A673 (cell line): ENCODE data around the gene DPH1. TPM values are rescaled to one million over a fixed set of nuclear protein-coding genes. Genes with fewer than 3 reads are reported as not detected.

Experiments
- BruUV-seq: library from RNA; stranded (reverse); fragments of 400-500 nt; replicated peaks from 2 replicates; lab custom pipeline; 2021; lab: Mats Ljungman, UMichigan
- CTCF ChIA-PET: fragments of 300-600 bp; sonication (Branson Sonifier 250); formaldehyde crosslinking; loops from one replicate; lab custom pipeline; 2022; ENCODE audit warnings: antibody characterized with exemption; lab: Charles Lee
- POLR2A ChIA-PET: fragments of 300-600 bp; sonication (Branson Sonifier 250); formaldehyde crosslinking; loops from one replicate; lab custom pipeline; 2022; ENCODE audit warnings: antibody characterized with exemption; ENCODE audit not compliant: low non-redundant PET; lab: Charles Lee
- DNase-seq: peaks from one replicate; pipeline ENCODE4 v3.0.0-alpha.2; 2015; ENCODE audit warnings: low spot score
- H3K27ac ChIP-seq: fragments of 200-600 bp; sonication (generic); 2 replicates; pipeline ENCODE4 v1.5.1; 2016; ENCODE audit warnings: mixed run types, low read depth, mild to moderate bottlenecking, mixed read lengths, antibody characterized with exemption, low read length; ENCODE audit not compliant: poor library complexity, severe bottlenecking
- H3K27me3 ChIP-seq: fragments of 200-600 bp; sonication (generic); replicated peaks from 2 replicates; pipeline ENCODE4 v1.6.1; 2017; ENCODE audit warnings: mixed run types, low read depth, mild to moderate bottlenecking, mixed read lengths, antibody characterized with exemption, low read length; ENCODE audit not compliant: insufficient read depth, poor library complexity
- H3K36me3 ChIP-seq: fragments of 200-600 bp; sonication (generic); 2 replicates; pipeline ENCODE4 v1.6.1; 2016; ENCODE audit warnings: mixed run types, mild to moderate bottlenecking, mixed read lengths, antibody characterized with exemption, low read length; ENCODE audit not compliant: insufficient read depth, poor library complexity, severe bottlenecking
- H3K4me1 ChIP-seq: fragments of 200-600 bp; sonication (generic); 2 replicates; pipeline ENCODE4 v1.6.1; 2017; ENCODE audit warnings: mixed run types, mild to moderate bottlenecking, mixed read lengths, antibody characterized with exemption, low read length; ENCODE audit not compliant: insufficient read depth, poor library complexity, severe bottlenecking
- H3K4me3 ChIP-seq: fragments of 200-600 bp; sonication (generic); 2 replicates; pipeline ENCODE4 v1.5.1; 2016; ENCODE audit warnings: low read depth, mixed run types, mild to moderate bottlenecking, mixed read lengths, low read length; ENCODE audit not compliant: poor library complexity, severe bottlenecking
- H3K9me3 ChIP-seq: fragments of 200-600 bp; sonication (generic); 2 replicates; pipeline ENCODE4 v1.6.1; 2016; ENCODE audit warnings: mixed run types, low read depth, mild to moderate bottlenecking, mixed read lengths, antibody characterized with exemption, low read length; ENCODE audit not compliant: poor library complexity, severe bottlenecking
- CTCF ChIP-seq: fragments of 300-800, 200-600 bp; sonication (generic); conservative IDR thresholded peaks from 2 replicates; pipeline ENCODE4 v1.5.1; 2017; ENCODE audit warnings: low read depth, mild to moderate bottlenecking, antibody characterized with exemption, low read length, moderate library complexity, mixed read lengths
- EZH2 ChIP-seq: fragments of 200-600 bp; sonication (generic); IDR thresholded peaks from 2 replicates; pipeline ENCODE4 v1.6.1; 2017; ENCODE audit warnings: borderline replicate concordance, low read depth, mild to moderate bottlenecking, mixed read lengths, antibody characterized with exemption, low read length; ENCODE audit not compliant: poor library complexity, severe bottlenecking
- intact Hi-C: fragments of 100-400 bp; cut with micrococcal nuclease; formaldehyde crosslinking; loops from one replicate; pipeline ENCODE4 v1.10.0; 2022; ENCODE audit not compliant: unreplicated experiment
- total RNA-seq: library from RNA; stranded (reverse); gene quantifications from 2 replicates; pipeline ENCODE4 v1.2.3, GENCODE V29; 2021

The DPH1 gene
- total RNA-seq, 1 experiment from 2014 or later, result 51.1 TPM

- no peak for TF ChIP-seq CTCF
- TF ChIP-seq EZH2, result no peak
- CTCF ChIA-PET, result no interaction called here
- peak overlapping the region; percentile 2 for H3K27ac ChIP-seq
- no peak for DNase-seq
- intact Hi-C loops, result no loop called here
- POLR2A ChIA-PET, result no interaction called here
- no peaks in the 10 kb centered on the region for H3K27me3 ChIP-seq
- H3K4me1 ChIP-seq, result peaks cover 20% of the 10 kb centered on the region
- H3K4me3 ChIP-seq, result no peak overlapping the region
- peaks cover 14% of the 10 kb centered on the region for H3K36me3 ChIP-seq
- no TSS peak for BruUV-seq
- no peaks in the 10 kb centered on the region for H3K9me3 ChIP-seq
Measured at GRCh38 chr17:2060385-2060658, 30.4 kb downstream of the DPH1 start.

- H3K27me3 ChIP-seq, result no peaks in the 10 kb centered on the region
- TF ChIP-seq EZH2 (no peak), CTCF (no peak)
- peak overlapping the region; percentile 62 for H3K27ac ChIP-seq
- no TSS peak for BruUV-seq
- no peak overlapping the region for H3K4me3 ChIP-seq
- CTCF ChIA-PET, result no interaction called here
- POLR2A ChIA-PET, result no interaction called here
- no peaks in the 10 kb centered on the region for H3K9me3 ChIP-seq
- peaks cover 16% of the 10 kb centered on the region for H3K36me3 ChIP-seq
- intact Hi-C loops, result no loop called here
- H3K4me1 ChIP-seq, result peaks cover 17% of the 10 kb centered on the region
- DNase-seq, result no peak
Measured at GRCh38 chr17:2060681-2061440, 30.9 kb downstream of the DPH1 start.

- Histone ChIP-seq H3K9me3 (no peaks in the 10 kb centered on the region), H3K4me1 (peaks cover 17% of the 10 kb centered on the region), H3K27me3 (no peaks in the 10 kb centered on the region), H3K4me3 (no peak overlapping the region), H3K27ac (peak overlapping the region; percentile 62), H3K36me3 (peaks cover 16% of the 10 kb centered on the region)
- no peak for TF ChIP-seq CTCF
- TF ChIP-seq EZH2, result no peak
- DNase-seq, result no peak
- no TSS peak for BruUV-seq
- intact Hi-C loops, result no loop called here
- CTCF ChIA-PET, result interaction anchor here (0.8 kb wide), 1 partner anchor 174 kb away, joined by 3 read pairs; no protein-coding TSS in a partner anchor
- POLR2A ChIA-PET, result no interaction called here
Measured at GRCh38 chr17:2061441-2061958, 31.5 kb downstream of the DPH1 start.
